Activated CD4-positive, alpha-beta T cell treated with anti-CD3 and anti-CD28 coated beads for 36 hours (primary cell): ENCODE results near the gene DSP. TPM values are rescaled to one million over a fixed set of nuclear protein-coding genes. Genes with fewer than 3 reads are reported as not detected.

Experiments used
- ATAC-seq: fragments of 200-7000 bp; cut with Tn5 transposase; one replicate; pipeline ENCODE4 v1.10.0; 2021; ENCODE audit warnings: mild to moderate bottlenecking, moderate library complexity
- CTCF ChIA-PET: fragments of 350-600 bp; sonication (Branson Sonifier 250); formaldehyde crosslinking; loops from one replicate; lab custom pipeline; 2021; ENCODE audit warnings: antibody characterized with exemption; lab: Charles Lee
- POLR2A ChIA-PET: fragments of 350-600 bp; sonication (Branson Sonifier 250); formaldehyde crosslinking; loops from one replicate; lab custom pipeline; 2021; ENCODE audit warnings: antibody characterized with exemption, inconsistent platforms; lab: Charles Lee
- DNase-seq: peaks from one replicate; pipeline ENCODE4 v3.0.0-alpha.2; 2020
- H3K27ac Mint-ChIP-seq: one replicate; pipeline ENCODE4 v1.8.0; 2021; ENCODE audit warnings: mixed read lengths
- H3K27me3 Mint-ChIP-seq: one replicate; pipeline ENCODE4 v1.8.0; 2021; ENCODE audit warnings: mixed read lengths
- H3K36me3 Mint-ChIP-seq: one replicate; pipeline ENCODE4 v1.8.0; 2021; ENCODE audit warnings: low read depth, mixed read lengths
- H3K4me1 Mint-ChIP-seq: one replicate; pipeline ENCODE4 v1.8.0; 2021; ENCODE audit warnings: mixed read lengths
- H3K4me3 Mint-ChIP-seq: one replicate; pipeline ENCODE4 v1.8.0; 2021; ENCODE audit warnings: mild to moderate bottlenecking, moderate library complexity, mixed read lengths
- H3K9me3 Mint-ChIP-seq: one replicate; pipeline ENCODE4 v1.8.0; 2021; ENCODE audit warnings: low read depth, mixed read lengths
- intact Hi-C, 2 experiments: fragments of 100-400 bp; cut with DNase I in 1 of 2; cut with micrococcal nuclease in 1 of 2; formaldehyde crosslinking; loops; one replicate each; pipeline versions ENCODE4 v1.14.2 to v1.15.1; 2022 to 2024; cut with DNase I, micrococcal nuclease
- total RNA-seq, 2 experiments: library from RNA; stranded (reverse); gene quantifications; one replicate each; pipeline ENCODE4 v1.2.3, GENCODE V29; 2021

DSP gene
- total RNA-seq, 2 experiments from 2014 or later, result 0.05 to 0.09 TPM

GRCh38 chr6:7562769-7563168, 21.3 kb downstream of the DSP start:
- Mint-ChIP-seq H3K36me3 (no peaks in the 10 kb centered on the region), H3K27ac (no peak overlapping the region), H3K4me1 (no peaks in the 10 kb centered on the region), H3K4me3 (no peak overlapping the region), H3K27me3 (peaks cover 24% of the 10 kb centered on the region), H3K9me3 (no peaks in the 10 kb centered on the region)
- ATAC-seq, result no peak
- no peak for DNase-seq
- CTCF ChIA-PET, result no interaction called here
- POLR2A ChIA-PET, result no interaction called here
- intact Hi-C loops, result no loop called here

GRCh38 chr6:7566107-7566506, 24.6 kb downstream of the DSP start:
- Mint-ChIP-seq H3K36me3 (no peaks in the 10 kb centered on the region), H3K27me3 (peaks cover 25% of the 10 kb centered on the region)
- CTCF ChIA-PET, result interaction anchor here (0.6 to 1.2 kb wide), 3 partner anchors 20 to 1078 kb away, joined by 3 read pairs; no protein-coding TSS in a partner anchor

GRCh38 chr6:7566617-7567173, 25.2 kb downstream of the DSP start:
- no peaks in the 10 kb centered on the region for H3K4me1 Mint-ChIP-seq
- peaks cover 21% of the 10 kb centered on the region for H3K27me3 Mint-ChIP-seq
- intact Hi-C loops, result no loop called here
- H3K4me3 Mint-ChIP-seq, result no peak overlapping the region
- no peak overlapping the region for H3K27ac Mint-ChIP-seq
- no peak for ATAC-seq
- no peak for DNase-seq
- H3K9me3 Mint-ChIP-seq, result no peaks in the 10 kb centered on the region
- H3K36me3 Mint-ChIP-seq, result no peaks in the 10 kb centered on the region
- CTCF ChIA-PET, result interaction anchor here (0.6 to 1.3 kb wide), 4 partner anchors 20 to 1079 kb away, joined by 3 read pairs; no protein-coding TSS in a partner anchor
- POLR2A ChIA-PET, result no interaction called here

More at GRCh38 chr6:7566107-7566506, 24.6 kb downstream of the DSP start:
- no peak overlapping the region for H3K4me3 Mint-ChIP-seq
- intact Hi-C loops, result no loop called here
- H3K4me1 Mint-ChIP-seq, result no peaks in the 10 kb centered on the region
- H3K9me3 Mint-ChIP-seq, result no peaks in the 10 kb centered on the region
- POLR2A ChIA-PET, result no interaction called here
- ATAC-seq, result no peak
- no peak for DNase-seq
- H3K27ac Mint-ChIP-seq, result no peak overlapping the region

- POLR2A ChIA-PET, result no interaction called here
- no peak overlapping the region for H3K27ac Mint-ChIP-seq
These were observed 26.6 kb downstream of the DSP start for GRCh38 chr6:7568021-7568420.

DNA sequence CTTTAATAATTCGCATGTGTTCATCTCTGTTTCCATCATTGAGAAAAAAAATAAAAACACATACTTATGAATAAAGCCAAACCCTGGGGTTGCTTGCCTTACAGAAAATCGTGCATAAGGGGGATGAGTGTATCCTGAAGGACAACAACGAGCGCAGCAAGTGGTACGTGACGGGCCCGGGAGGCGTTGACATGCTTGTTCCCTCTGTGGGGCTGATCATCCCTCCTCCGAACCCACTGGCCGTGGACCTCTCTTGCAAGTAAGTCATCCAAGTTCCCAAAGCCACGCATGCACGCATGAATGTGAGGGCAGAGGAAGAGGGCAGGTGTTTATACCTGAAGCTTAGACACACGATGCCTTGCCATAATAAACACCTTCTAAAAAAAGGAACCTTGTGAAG, 27.6 kb downstream of the DSP start:
- H3K27ac Mint-ChIP-seq, result no peak overlapping the region
- DNase-seq (no peak), ATAC-seq (no peak)
- no peaks in the 10 kb centered on the region for H3K36me3 Mint-ChIP-seq
- POLR2A ChIA-PET, result no interaction called here
- H3K4me1 Mint-ChIP-seq, result no peaks in the 10 kb centered on the region
- H3K4me3 Mint-ChIP-seq, result no peak overlapping the region
- no peaks in the 10 kb centered on the region for H3K9me3 Mint-ChIP-seq
- CTCF ChIA-PET, result no interaction called here
- H3K27me3 Mint-ChIP-seq, result peaks cover 17% of the 10 kb centered on the region
- intact Hi-C loops, result no loop called here

More at GRCh38 chr6:7568021-7568420, 26.6 kb downstream of the DSP start:
- no peak for DNase-seq
- Mint-ChIP-seq H3K4me1 (no peaks in the 10 kb centered on the region), H3K36me3 (no peaks in the 10 kb centered on the region), H3K9me3 (no peaks in the 10 kb centered on the region), H3K27me3 (peaks cover 21% of the 10 kb centered on the region), H3K4me3 (no peak overlapping the region)
- no peak for ATAC-seq
- CTCF ChIA-PET, result interaction anchor here (1.3 kb wide), 1 partner anchor 38 kb away, joined by 3 read pairs; no protein-coding TSS in a partner anchor
- intact Hi-C loops, result no loop called here

GRCh38 chr6:7572213-7572943, 30.9 kb downstream of the DSP start:
- H3K9me3 Mint-ChIP-seq, result no peaks in the 10 kb centered on the region
- no peaks in the 10 kb centered on the region for H3K36me3 Mint-ChIP-seq
- POLR2A ChIA-PET, result no interaction called here
- no peak overlapping the region for H3K27ac Mint-ChIP-seq
- intact Hi-C loops, result no loop called here
- no peaks in the 10 kb centered on the region for H3K4me1 Mint-ChIP-seq
- H3K27me3 Mint-ChIP-seq, result peaks cover 18% of the 10 kb centered on the region
- no peak for ATAC-seq
- DNase-seq, result no peak
- no peak overlapping the region for H3K4me3 Mint-ChIP-seq
- CTCF ChIA-PET, result interaction anchor here (0.5 kb wide), 1 partner anchor 12 kb away, joined by 3 read pairs; no protein-coding TSS in a partner anchor

GRCh38 chr6:7574500-7574899, 33.0 kb downstream of the DSP start:
- no peaks in the 10 kb centered on the region for H3K9me3 Mint-ChIP-seq
- DNase-seq, result no peak
- no peaks in the 10 kb centered on the region for H3K36me3 Mint-ChIP-seq
- peaks cover 17% of the 10 kb centered on the region for H3K27me3 Mint-ChIP-seq
- no peak overlapping the region for H3K27ac Mint-ChIP-seq
- intact Hi-C loops, result no loop called here
- ChIA-PET POLR2A (no interaction called here), CTCF (no interaction called here)
- no peak overlapping the region for H3K4me3 Mint-ChIP-seq
- no peaks in the 10 kb centered on the region for H3K4me1 Mint-ChIP-seq
- ATAC-seq, result no peak

DNA sequence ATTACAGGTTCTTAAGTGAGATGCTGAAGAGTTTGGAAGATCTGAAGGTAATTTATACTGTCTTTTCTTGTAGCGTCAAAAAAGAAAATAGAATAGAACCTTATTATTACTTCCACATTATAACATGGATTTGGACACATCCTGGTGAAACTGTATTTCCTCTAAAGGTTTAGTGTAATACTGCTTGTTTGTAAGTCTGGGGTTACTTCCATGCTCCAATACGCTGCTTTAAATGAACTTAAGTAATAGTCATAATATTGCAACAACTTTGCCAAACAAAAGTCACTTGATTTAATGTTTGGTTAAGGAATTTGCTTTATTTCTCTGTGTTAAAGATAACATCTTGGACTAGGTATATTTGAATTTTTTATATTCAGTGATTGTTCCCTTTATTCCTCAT, 37.0 kb downstream of the DSP start:
- no peak overlapping the region for H3K27ac Mint-ChIP-seq
- no peaks in the 10 kb centered on the region for H3K9me3 Mint-ChIP-seq
- intact Hi-C loops, result no loop called here
- no peaks in the 10 kb centered on the region for H3K36me3 Mint-ChIP-seq
- POLR2A ChIA-PET, result no interaction called here
- DNase-seq, result no peak
- ATAC-seq, result no peak
- H3K4me3 Mint-ChIP-seq, result no peak overlapping the region
- H3K4me1 Mint-ChIP-seq, result no peaks in the 10 kb centered on the region
- CTCF ChIA-PET, result no interaction called here
- H3K27me3 Mint-ChIP-seq, result peaks cover 11% of the 10 kb centered on the region

- ATAC-seq, result no peak
- POLR2A ChIA-PET, result no interaction called here
- CTCF ChIA-PET, result interaction anchor here (0.6 to 1.1 kb wide), 2 partner anchors 11 to 22 kb away, joined by 3 read pairs; partner anchors contain the start of gene SNRNP48
- Mint-ChIP-seq H3K4me3 (no peak overlapping the region), H3K36me3 (no peaks in the 10 kb centered on the region), H3K27ac (no peak overlapping the region), H3K4me1 (no peaks in the 10 kb centered on the region), H3K27me3 (peaks cover 9% of the 10 kb centered on the region), H3K9me3 (no peaks in the 10 kb centered on the region)
- DNase-seq, result no peak
- intact Hi-C loops, result no loop called here
These were observed 37.5 kb downstream of the DSP start for GRCh38 chr6:7578931-7579330.

GRCh38 chr6:7579851-7580250, 38.4 kb downstream of the DSP start:
- POLR2A ChIA-PET, result no interaction called here
- intact Hi-C loops, result no loop called here
- H3K4me1 Mint-ChIP-seq, result no peaks in the 10 kb centered on the region
- no peak overlapping the region for H3K27ac Mint-ChIP-seq
- DNase-seq (no peak), ATAC-seq (no peak)
- H3K36me3 Mint-ChIP-seq, result no peaks in the 10 kb centered on the region
- H3K9me3 Mint-ChIP-seq, result no peaks in the 10 kb centered on the region
- H3K27me3 Mint-ChIP-seq, result peaks cover 9% of the 10 kb centered on the region
- CTCF ChIA-PET, result interaction anchor here (1.1 kb wide), 1 partner anchor 23 kb away, joined by 3 read pairs; no protein-coding TSS in a partner anchor
- no peak overlapping the region for H3K4me3 Mint-ChIP-seq

- POLR2A ChIA-PET, result no interaction called here
These were observed 39.1 kb downstream of the DSP start for GRCh38 chr6:7580537-7580926.

More at GRCh38 chr6:7580537-7580926, 39.1 kb downstream of the DSP start:
- H3K27me3 Mint-ChIP-seq, result peaks cover 6% of the 10 kb centered on the region
- no peak overlapping the region for H3K27ac Mint-ChIP-seq
- H3K4me3 Mint-ChIP-seq, result no peak overlapping the region
- ATAC-seq, result no peak
- intact Hi-C loops, result no loop called here
- no peaks in the 10 kb centered on the region for H3K9me3 Mint-ChIP-seq
- CTCF ChIA-PET, result interaction anchor here (0.6 to 1.3 kb wide), 2 partner anchors 16 to 830 kb away, joined by 3 to 4 read pairs; no protein-coding TSS in a partner anchor
- no peaks in the 10 kb centered on the region for H3K36me3 Mint-ChIP-seq
- no peak for DNase-seq
- H3K4me1 Mint-ChIP-seq, result no peaks in the 10 kb centered on the region
